Measurements from ENCODE around the gene RPS28. TPM values are rescaled to one million over a fixed set of nuclear protein-coding genes. Genes with fewer than 3 reads are reported as not detected.

RPS28 gene
- total and polyA plus RNA-seq, 12 donors, result 883 to 1,375 (median 1,088) TPM

DNA sequence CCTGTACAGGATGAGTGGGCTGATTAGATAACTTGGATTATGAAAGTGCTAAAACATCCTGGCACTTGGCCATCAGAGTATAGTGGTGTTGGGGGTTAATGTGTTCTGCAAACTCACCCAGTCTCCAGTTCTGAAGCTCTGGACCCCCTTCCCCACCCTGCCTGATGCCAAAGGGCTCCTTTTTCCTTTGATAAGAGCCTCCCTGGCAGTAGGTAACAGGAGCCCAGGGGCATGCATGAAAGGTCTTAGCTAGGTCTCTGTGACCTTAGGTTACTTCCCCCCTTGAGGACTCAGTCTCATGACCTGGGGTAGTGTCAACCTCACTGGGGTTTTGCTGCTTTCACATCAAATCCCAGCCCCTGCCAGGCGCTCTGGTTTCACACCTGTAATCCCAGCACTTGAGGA, 2.5 kb downstream of the RPS28 start:
- intact Hi-C loops (cut with DNase I), result loop anchor here in 3 of 10 donors (5.0 to 10.0 kb wide), 3 partner anchors 56 to 191 kb away; partner anchors contain the start of gene ZNF414 (in 1 of the 3)
- TF ChIP-seq, protein P1, sequence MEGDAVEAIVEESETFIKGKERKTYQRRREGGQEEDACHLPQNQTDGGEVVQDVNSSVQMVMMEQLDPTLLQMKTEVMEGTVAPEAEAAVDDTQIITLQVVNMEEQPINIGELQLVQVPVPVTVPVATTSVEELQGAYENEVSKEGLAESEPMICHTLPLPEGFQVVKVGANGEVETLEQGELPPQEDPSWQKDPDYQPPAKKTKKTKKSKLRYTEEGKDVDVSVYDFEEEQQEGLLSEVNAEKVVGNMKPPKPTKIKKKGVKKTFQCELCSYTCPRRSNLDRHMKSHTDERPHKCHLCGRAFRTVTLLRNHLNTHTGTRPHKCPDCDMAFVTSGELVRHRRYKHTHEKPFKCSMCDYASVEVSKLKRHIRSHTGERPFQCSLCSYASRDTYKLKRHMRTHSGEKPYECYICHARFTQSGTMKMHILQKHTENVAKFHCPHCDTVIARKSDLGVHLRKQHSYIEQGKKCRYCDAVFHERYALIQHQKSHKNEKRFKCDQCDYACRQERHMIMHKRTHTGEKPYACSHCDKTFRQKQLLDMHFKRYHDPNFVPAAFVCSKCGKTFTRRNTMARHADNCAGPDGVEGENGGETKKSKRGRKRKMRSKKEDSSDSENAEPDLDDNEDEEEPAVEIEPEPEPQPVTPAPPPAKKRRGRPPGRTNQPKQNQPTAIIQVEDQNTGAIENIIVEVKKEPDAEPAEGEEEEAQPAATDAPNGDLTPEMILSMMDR (IDR thresholded peaks at IDR 0.05), result no peak
- no peaks in the 10 kb centered on the region for H3K27me3 ChIP-seq
- H3K36me3 ChIP-seq, result peaks cover 0 to 54% (median 14%) of the 10 kb centered on the region in 9 donors
- 69 to 90% methylated on average over 1 of the region's 1 CpG for WGBS, 2 donors
- peaks cover 0 to 7% (median 0%) of the 10 kb centered on the region in 11 donors for H3K9me3 ChIP-seq
- peaks cover 17 to 49% (median 44%) of the 10 kb centered on the region in 9 donors for H3K4me1 ChIP-seq
- no peak overlapping the region for H3K4me3 ChIP-seq
- no peak for DNase-seq
- ATAC-seq, result no peak
- H3K27ac ChIP-seq, result peak overlapping the region in 1 of 10 donors; percentile 65

DNA sequence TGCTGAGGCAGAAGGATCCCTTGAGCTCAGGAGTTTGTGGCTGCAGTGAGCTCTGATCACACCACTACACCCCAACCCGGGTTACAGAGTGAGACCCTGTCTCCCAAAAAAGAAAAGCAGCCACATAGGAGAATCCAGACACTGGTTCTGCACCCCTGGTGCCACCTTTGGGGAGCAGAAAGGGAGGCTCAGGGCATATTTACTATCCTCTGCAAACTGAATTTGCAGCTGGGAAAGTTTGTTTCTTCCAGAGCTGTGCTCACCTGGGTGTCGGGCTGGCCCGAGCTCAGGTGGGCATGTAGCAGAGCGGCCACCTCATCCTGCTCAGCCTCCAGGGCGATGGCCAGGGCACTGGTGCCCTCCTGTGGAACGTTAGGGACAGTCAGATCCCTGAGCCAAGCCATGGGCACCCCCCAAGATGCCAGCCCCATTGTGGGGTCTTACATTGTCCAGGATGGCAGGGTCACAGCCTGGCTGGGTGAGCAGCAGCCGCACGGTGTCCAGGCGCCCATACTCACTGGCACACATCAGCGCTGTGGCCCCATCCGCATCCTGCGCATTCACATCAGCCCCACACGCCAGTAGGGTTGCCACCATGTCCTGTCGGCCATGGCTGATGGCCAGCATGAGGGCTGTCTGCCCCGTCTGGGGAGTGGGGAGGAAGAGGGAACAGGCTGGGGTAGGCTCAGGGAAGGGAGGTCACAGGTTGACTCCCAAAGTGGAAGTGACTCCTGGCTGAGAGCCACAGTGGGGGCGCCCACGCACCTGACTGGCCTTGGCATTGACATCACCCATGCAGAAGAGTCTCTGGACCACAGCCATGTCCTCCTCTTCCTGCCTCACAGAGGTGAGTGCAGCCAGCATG, 3.1 kb downstream of the RPS28 start:
- Histone ChIP-seq H3K27me3 (no peaks in the 10 kb centered on the region), H3K4me1 (peaks cover 17 to 49% (median 41%) of the 10 kb centered on the region in 9 donors), H3K4me3 (no peak overlapping the region), H3K9me3 (peaks cover 0 to 7% (median 0%) of the 10 kb centered on the region in 11 donors), H3K36me3 (peaks cover 0 to 58% (median 14%) of the 10 kb centered on the region in 9 donors), H3K27ac (peak overlapping the region in 8 of 10 donors; percentile 3 to 65 (median 40))
- peak in 4 of 8 donors; percentile 1 to 12 (median 2) for ATAC-seq
- TF ChIP-seq, protein P1 (IDR thresholded peaks at IDR 0.05), result peak in 1 of 9 donors; percentile 4
- WGBS, 2 donors, result 62 to 63% methylated on average over 17 of the region's 17 CpGs
- intact Hi-C loops (cut with DNase I), result loop anchor here in 3 of 10 donors (5.0 to 10.0 kb wide), 3 partner anchors 57 to 190 kb away; partner anchors contain the start of gene ZNF414 (in 1 of the 3)
- DNase-seq, result peak; percentile 29 to 38

DNA sequence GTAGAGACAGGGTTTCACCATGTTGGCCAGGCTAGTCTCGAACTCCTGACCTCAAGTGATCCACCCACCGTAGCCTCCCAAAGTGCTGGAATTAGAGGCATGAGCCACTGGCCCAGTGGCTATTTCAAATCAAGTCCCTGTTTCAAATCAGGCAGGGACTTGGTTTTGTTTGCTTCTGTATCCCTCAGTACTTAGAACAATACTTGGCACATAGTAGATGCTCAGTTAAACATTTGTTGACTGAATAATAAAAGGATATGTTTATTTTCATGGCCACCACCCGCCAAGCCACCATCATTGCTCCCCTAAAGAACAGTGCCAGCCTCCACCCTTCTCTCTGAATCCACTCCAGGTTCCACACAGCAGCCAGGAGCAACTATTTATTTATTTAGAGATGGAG, 4.2 kb downstream of the RPS28 start:
- no peak for DNase-seq
- Histone ChIP-seq H3K27me3 (no peaks in the 10 kb centered on the region), H3K27ac (peak overlapping the region in 1 of 10 donors; percentile 55), H3K36me3 (peaks cover 0 to 66% (median 14%) of the 10 kb centered on the region in 9 donors), H3K4me1 (peaks cover 11 to 40% (median 31%) of the 10 kb centered on the region in 9 donors), H3K9me3 (peaks cover 0 to 7% (median 0%) of the 10 kb centered on the region in 11 donors), H3K4me3 (no peak overlapping the region)
- TF ChIP-seq, protein P1 (IDR thresholded peaks at IDR 0.05), result no peak
- intact Hi-C loops (cut with DNase I), result loop anchor here in 2 of 10 donors (10.0 kb wide), 2 partner anchors 61 to 189 kb away; partner anchors contain the start of gene ZNF414 (in 1 of the 2)
- WGBS, 2 donors, result 92 to 97% methylated on average over 3 of the region's 3 CpGs
- no peak for ATAC-seq

DNA sequence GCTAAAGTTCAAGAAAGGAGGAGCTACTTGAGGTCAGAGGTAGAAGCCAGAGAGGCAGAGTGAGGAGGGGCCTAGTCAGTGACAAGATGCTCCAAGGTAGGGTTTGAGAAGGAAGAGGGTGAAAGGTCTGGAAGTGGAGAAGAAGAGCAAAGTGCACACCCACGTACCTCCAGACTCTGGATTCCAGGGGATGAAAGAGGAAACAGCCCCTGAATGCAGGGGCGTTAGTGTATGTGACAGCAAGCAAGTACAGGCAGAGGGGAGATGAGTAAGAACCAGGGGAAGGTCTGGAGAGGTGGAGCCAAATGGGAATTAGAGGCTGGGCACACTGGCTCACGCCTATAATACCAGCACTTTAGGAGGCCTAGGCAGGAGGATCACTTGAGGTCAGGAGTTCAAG, 8.7 kb downstream of the RPS28 start:
- TF ChIP-seq, protein P1 (IDR thresholded peaks at IDR 0.05), result no peak

More for the DNA sequence above, 8.7 kb downstream of the RPS28 start:
- peaks cover 0 to 7% (median 0%) of the 10 kb centered on the region in 11 donors for H3K9me3 ChIP-seq
- peaks cover 14 to 29% (median 21%) of the 10 kb centered on the region in 9 donors for H3K4me1 ChIP-seq
- ATAC-seq, result no peak
- DNase-seq, result no peak
- H3K36me3 ChIP-seq, result peaks cover 0 to 65% (median 0%) of the 10 kb centered on the region in 9 donors
- H3K27ac ChIP-seq, result no peak overlapping the region
- WGBS, 2 donors, result 57 to 90% methylated on average over 3 of the region's 3 CpGs
- peaks cover 0 to 24% (median 18%) of the 10 kb centered on the region in 7 donors for H3K27me3 ChIP-seq
- H3K4me3 ChIP-seq, result no peak overlapping the region
- intact Hi-C loops (cut with DNase I), result loop anchor here in 2 of 10 donors (10.0 kb wide), 2 partner anchors 65 to 185 kb away; partner anchors contain the start of gene ZNF414 (in 1 of the 2)

All from heart right ventricle (tissue), 16 donors.